GM19023 (cell line): ENCODE results near the gene RTBDN.
"Not testable (repeated sequence)": the region's sequence is repeated elsewhere in the genome, so short reads cannot be mapped to it uniquely, and the experiment has no call there.

Source experiments
- ATAC-seq: cut with Tn5 transposase; IDR thresholded peaks from one replicate; pipeline ENCODE4 v1.9.1; 2021; ENCODE audit warnings: mild to moderate bottlenecking, moderate library complexity; ENCODE audit not compliant: unreplicated experiment

Gene RTBDN

DNA sequence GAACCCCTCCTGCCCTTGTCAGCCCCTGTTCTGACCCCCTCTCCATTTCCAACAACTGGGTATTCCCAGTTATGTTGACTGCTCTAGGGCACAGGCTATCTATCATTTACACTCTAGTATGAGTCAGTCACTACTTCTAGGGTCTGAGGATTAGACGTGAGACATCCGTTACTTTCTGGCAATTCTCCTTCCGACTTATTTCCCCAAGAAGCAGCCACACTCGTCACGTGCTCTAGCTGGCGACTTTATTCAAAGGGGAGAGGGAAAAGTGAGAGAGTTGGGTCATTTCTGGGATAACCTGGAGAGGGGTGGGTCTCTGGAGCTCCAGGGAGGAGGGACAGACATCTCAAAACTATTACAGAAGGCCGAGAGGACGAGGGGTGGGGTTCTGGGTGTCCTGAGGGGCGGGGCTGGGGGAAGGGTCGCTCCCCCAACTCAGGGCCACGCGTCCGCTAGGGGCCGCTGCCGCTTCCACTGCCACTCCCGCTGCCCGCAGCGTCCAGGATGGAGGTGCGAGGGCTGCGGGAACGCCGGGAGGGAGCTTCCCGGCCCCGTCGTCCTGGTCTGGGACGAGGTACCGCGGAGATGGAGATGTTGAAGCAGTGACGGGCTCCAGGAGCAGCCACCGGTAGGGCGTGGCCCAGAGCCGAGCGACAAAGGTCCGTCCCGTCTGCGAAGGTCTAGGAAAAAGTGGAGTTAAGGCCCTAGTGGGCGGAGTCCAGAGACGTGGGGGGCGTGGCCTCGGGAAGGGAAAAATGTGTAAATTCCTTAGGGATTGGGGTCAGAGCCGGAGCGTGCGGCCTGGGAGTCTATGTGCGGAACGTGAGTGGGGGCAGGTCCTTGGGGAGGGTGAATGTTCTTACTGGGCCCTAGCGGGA lies 8.9 kb downstream of the RTBDN start:
- no peak for ATAC-seq

GRCh38 chr19:12821761-12822160 lies 12.6 kb downstream of the RTBDN start:
- no peak for ATAC-seq

GRCh38 chr19:12817810-12818209 lies 16.6 kb downstream of the RTBDN start:
- not testable (repeated sequence) for ATAC-seq

DNA sequence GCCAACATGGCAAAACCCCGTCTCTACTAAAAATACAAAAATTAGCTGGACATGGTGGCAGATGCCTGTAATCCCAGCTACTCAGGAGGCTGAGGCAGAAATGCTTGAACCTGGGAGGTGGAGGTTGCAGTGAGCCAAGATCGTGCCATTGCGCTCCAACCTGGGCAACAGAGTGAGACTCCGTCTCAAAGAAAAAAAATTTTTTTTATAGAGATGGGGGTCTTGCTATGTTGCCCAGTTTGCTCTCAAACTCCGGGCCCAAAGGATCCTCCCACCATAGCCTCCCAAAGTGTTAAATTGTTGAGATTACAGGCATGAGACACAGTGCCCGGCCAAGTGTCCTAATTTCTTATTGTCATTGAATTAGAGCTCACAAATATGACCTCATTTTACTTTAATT lies 17.2 kb downstream of the RTBDN start:
- ATAC-seq = not testable (repeated sequence)

DNA sequence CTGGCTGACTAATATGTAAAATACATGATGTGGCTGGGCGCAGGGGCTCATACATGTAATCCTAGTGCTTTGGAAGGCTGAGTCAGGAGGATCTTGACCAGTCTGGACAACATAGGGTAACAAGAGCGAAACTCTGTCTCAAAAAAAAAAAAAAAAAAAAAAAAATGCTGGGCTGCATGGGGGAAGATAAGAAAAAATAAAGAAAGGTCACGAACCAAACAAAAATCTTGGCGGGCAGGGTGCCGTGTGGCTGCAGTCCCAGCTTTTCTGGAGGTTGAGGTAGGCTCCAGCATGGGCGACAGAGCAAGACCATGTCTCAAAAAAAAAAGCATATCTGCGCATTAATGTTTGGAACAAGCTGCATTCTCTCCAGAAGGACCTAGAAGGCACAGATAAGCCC lies 19.3 kb downstream of the RTBDN start:
- ATAC-seq = no peak

DNA sequence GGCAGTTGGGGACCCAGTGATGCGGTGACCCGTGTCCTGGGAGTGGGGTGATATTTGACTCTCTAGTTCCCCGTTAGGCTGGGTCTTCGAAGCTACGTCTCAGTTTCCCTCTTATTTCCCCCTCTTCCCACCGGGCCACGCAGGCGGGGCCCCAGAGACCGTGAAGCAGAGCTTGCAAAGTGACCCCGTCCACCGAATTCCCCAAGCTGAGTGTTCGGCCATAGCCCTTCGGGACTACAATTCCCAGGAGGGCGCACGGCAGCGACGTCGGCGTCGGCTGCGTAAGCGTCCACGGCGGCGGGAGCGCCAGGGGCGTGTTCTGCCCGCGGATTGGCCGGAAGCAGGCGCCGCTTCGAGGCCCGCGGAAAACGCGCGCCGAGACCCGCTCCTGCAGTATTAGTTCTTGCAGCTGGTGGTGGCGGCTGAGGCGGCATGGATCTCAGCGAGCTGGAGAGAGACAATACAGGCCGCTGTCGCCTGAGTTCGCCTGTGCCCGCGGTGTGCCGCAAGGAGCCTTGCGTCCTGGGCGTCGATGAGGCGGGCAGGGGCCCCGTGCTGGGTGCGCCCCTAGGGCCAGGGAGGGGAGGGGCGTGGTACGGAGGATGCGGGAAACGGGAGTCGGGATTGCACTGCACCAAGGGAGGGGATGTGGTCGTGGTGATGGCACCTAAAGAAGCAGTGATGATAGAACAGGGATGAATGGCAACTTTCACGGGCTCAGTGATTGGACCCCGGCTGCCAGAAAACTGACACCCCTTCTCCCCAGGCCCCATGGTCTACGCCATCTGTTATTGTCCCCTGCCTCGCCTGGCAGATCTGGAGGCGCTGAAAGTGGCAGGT lies 27.9 kb downstream of the RTBDN start, which contains the start of gene RNASEH2A:
RNASEH2A (plus strand) TSS at position 343 of the 840 bp plus-strand sequence; CDS start at position 433, 90 bp downstream.
- ATAC-seq = peak; percentile 83

DNA sequence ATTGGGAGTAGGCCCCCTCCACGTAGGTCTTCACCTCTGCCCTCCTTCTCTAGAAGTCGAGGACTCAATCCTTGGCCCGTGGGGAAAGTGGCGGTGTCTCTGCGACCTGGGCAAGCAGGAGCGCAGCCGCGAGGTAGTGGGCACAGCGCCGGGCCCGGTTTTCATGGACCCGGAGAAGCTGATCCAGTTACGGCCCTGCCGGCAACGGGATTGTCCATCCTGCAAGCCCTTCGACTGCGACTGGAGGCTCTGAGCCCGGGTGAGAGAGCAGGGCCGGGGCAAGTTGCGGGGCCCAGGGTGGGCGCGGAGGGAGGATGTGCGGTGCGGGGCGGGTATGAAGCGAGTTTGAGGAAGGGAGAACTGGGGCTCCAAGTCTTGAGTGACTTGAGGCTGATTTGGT lies 30.3 kb downstream of the RTBDN start:
- no peak for ATAC-seq

DNA sequence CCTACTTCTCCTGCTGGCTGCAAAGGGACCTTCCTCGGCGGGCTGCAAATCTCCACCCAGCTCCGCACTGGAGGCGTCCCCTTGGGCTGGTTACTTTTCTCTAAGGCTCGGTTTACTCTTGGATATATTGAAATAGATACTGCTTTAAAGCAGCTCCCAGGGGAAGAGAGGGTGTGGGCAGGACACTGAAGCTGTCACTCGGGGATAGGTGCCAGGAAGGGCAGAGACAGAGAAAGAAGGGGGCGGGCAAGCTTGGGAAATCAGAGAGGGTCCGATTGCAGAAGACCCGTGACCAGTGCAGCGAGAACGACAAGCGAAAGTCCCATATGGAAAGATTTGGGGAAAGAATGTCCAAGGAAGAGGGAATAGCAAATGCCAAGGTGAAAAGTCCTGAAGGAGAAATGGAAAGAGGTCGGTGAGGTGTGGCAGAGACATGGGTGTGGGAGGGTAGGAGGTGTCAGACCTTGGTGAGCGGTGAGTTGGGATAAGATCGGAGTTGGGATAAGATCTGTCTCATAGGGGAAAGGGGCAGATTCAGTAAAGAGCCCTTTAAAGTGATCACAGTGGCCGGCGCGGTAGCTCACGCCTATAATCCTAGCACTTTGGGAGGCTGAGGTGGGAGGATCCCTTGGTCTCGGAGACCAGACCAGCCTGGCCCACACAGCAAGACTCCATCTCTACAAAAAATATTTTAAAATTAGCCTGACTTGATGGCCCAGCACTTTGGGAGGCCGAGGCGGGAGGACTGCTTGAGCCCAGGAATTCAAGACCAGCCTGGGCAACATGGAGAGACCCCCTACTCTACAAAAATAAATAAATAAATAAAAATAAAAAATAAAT lies 31.9 kb downstream of the RTBDN start:
- no peak for ATAC-seq

DNA sequence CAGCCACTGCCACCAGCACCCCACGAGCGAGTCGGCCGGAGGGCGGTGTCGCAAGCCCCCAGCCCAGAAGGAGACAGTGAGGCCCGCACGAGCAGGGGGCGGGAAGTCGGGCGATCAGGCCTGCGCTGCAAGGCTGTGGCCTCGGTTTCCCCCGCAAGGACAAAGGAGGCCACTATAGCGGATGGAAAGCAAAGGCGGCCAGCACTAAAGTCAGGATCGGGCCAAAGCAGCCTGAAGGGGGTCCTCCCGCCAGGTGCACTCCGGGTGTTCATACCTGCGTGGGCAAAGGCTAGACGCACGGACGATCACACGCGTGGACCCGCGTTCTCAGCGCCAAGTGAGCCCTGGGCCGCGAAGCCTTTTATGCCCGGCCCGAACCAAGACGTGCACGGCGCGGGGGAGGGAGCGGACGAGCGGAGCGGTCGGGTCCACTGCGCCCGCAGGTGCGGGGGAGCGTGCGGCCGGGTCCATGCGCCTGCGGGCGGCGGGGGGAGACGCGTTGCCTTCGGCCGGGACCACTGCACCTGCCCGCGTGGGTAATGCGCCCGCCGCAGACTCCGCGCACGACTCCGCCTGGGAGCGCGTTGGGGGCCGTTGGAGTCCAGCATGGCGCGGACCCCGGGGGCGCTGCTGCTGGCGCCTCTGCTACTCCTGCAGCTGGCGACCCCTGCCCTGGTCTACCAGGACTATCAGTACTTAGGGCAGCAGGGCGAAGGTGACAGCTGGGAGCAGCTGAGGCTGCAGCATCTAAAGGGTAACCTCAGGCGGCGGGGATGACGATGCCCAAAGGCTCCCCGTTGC lies 32.7 kb downstream of the RTBDN start, which contains the start of the genes PRDX2 and THSD8:
PRDX2 (minus strand) TSS at position 335 of the 801 bp plus-strand sequence. CDS start 539 bp downstream, outside the sequence.
THSD8 (plus strand) TSS at position 604 of the 801 bp plus-strand sequence; CDS start at position 607, 3 bp downstream.
- ATAC-seq = no peak

DNA sequence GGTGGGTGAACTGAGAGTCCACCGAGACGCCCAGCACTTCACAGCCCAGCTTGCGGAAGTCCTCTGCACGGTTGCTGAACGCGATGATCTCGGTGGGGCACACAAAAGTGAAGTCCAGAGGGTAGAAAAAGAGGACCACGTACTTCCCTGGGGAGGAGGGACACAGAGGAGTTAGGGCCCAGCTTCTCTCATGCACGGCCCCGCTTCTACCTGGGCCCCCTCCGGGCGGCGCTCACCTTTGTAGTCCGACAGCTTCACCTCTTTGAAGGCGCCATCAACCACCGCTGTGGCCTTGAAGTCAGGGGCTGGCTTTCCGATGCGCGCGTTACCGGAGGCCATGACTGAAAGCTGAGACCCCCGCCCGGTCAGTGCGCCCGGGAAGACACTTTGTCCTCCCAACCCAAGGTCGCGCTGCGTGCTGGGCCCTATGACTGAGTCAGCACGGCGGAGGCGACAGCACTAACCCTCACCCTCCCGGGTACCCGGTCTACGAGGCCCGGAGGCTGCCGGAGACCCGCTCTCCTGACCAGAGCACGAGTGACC lies 33.4 kb downstream of the RTBDN start:
- ATAC-seq = no peak

DNA sequence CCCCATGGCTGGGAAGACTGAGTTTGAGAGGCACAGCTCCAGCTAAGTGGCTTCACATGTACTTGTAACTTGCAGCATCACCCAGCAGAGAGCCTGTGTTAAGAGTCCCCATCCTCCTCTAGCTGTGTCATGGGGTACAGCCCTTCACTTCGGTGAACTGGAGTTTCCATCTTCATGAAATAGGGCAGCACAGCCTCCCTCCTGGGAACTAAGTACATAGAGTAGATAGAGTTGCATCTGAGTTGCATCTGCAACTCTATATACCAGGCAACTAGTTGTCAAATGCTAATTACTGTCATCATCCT lies 34.0 kb downstream of the RTBDN start:
- no peak for ATAC-seq

DNA sequence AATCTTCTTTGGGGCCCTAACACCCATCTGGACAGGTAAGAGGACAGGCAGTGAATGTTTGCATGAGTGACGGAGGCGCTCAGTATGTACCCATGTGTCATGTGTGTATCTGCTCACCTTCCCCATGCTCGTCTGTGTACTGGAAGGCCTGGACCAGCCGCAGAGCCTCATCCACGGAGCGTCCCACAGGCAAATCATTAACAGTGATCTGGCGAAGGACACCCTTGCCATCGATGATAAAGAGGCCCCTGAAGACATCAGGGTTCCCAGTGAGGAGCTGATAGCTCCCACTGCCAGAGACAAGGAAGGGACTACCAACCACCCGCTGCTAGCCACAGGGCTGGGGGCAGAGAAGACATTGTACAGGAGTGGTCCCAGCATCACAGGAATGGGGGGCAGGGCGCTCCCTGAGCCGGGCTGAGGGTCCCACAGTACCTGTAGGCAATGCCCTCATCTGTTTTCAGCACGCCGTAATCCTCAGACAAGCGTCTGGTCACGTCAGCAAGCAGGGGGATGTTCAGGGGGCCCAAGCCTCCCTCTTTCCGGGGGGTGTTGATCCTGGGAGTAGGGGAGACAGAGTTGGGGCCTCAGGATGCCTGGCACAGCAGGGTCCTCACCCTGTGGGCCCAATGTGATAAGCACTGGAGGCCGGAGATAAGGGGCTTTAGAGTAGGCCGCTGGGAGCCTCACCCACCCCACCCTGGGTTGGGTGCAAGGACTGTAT lies 34.5 kb downstream of the RTBDN start:
- ATAC-seq = no peak

DNA sequence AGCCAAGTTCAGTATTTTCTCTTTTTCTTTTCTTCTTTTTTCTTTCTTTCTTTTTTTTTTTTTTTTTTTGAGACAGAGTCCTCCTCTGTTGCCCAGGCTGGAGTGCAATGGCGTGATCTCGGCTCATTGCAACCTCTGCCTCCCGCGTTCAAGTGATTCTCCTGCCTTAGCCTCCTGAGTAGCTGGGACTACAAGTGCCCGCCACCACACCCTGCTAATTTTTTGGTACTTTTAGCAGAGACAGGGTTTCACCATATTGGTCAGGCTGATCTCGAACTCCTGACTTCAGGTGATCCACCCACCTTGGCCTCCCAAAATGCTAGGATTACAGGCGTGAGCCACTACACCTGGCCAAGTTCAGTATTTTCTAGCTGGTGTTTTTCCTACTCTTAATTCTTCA lies 36.8 kb downstream of the RTBDN start:
- not testable (repeated sequence) for ATAC-seq

DNA sequence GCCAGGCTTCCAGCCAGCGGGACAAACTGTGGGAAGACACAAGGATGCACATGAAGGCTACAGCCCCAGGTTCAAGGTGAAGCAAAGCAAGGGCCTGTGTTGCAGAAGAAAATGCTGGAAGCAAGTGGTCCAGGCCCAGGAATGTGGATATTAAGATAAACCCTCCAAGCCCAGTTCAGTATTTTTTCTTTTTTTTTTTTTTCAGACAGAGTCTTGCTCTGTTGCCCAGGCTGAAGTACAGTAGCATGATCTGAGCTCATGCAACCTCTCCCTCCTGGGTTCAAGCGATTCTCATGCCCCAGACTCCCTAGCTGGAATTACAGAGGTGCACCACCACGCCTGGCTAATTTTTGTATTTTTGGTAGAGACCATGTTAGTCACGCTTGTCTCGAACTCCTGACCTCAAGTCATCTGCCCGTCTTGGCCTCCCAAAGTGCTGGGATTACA lies 37.2 kb downstream of the RTBDN start:
- no peak for ATAC-seq

GRCh38 chr19:12796146-12797071 lies 38.0 kb downstream of the RTBDN start:
- ATAC-seq = no peak

DNA sequence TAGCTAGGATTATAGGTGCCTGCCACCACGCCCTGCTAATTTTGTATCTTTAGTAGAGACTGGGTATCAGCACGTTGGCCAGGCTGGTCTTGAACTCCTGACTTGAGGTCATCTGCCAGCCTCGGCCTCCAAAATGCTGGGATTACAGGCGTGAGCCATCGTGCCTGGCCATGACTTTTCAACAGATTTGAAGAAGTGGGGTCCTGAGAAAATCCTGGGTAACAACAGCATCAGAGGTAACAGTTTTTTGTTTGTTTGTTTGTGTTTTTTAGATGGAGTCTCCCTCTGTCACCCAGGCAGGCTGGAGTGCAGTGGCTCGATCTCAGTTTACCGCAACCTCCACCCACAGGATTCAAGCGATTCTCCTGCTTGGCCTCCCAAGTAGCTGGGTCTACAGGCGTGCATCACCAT lies 39.4 kb downstream of the RTBDN start:
- ATAC-seq = no peak

GRCh38 chr19:12794196-12794941 lies 40.0 kb downstream of the RTBDN start:
- ATAC-seq = no peak
